ENCODE measurements around the gene TEKT5.
A peak's percentile ranks its signal among the peaks of the same experiment; 100 is the strongest.
"Not testable (repeated sequence)": the region's sequence is repeated elsewhere in the genome, so short reads cannot be mapped to it uniquely, and the experiment has no call there.

The TEKT5 gene

DNA sequence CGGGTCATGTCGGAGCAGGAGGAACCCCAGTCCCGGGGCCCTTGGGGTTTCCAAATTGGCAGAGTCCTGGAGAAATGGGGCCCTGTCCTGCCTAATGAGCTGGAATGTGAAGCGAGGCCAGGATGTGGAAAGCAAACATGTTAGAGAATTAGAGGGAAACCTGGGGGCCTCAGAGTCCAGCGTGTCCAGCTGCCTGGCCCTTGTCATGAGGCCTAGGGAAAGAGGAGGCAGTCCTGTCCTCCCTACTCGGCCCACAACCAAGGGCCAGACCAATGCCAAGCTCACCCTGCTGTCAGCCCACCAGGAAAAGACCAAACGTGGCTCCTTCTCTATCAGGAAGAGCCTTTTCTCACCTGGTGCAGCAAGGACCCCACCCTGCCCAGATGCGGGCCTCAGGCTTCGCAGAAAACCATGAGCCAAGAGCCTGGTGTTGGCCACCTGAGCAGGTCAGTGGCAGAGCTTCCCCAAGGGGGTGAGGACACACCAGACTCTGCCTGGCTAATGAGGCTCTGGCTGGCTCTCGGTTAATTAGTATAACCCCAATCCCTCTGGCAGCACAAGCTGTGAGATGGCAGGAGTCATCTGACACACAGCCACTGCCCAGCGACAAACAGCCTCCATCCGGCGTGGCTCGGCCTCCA is 10.1 kb downstream of the TEKT5 start:
- DNase-seq, result no peak

DNA sequence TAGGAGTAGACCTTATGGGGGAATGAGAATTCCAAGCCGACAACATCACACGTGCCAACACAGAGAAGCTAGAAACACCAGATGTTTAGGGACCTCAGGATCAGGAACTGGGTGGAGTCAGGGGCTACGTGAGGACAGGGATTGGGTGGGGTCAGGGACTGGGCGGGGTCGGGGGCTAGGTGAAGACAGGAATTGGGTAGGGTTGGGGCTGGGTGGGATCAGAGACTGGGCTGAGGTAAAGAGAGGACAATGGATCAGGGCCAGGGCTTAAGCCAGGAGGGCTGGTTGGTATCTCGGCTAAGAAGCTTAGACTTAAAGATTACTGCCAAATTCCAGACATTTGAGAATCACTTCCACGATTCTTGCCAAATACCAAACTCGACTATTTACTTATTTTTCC is 11.6 kb downstream of the TEKT5 start:
- DNase-seq, result no peak

DNA sequence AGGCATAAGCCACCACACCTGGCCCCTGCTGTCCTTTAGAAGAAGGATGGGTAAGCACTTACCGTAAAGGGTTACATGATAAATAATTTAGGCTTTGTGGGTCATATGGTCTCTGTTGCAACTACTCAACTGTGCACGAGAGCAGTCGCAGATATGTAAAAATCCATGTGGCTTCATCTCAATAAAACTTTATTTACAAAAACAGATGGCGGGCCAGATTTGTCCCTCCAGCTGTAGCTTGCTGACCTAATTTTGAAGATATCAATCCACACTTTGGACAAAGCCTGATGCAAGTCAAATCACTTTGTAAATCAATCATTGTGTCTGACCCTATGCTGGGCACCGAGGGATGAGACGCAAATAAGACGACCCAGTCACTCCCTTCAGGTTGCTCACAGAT is 12.1 kb downstream of the TEKT5 start:
- no peak for DNase-seq

DNA sequence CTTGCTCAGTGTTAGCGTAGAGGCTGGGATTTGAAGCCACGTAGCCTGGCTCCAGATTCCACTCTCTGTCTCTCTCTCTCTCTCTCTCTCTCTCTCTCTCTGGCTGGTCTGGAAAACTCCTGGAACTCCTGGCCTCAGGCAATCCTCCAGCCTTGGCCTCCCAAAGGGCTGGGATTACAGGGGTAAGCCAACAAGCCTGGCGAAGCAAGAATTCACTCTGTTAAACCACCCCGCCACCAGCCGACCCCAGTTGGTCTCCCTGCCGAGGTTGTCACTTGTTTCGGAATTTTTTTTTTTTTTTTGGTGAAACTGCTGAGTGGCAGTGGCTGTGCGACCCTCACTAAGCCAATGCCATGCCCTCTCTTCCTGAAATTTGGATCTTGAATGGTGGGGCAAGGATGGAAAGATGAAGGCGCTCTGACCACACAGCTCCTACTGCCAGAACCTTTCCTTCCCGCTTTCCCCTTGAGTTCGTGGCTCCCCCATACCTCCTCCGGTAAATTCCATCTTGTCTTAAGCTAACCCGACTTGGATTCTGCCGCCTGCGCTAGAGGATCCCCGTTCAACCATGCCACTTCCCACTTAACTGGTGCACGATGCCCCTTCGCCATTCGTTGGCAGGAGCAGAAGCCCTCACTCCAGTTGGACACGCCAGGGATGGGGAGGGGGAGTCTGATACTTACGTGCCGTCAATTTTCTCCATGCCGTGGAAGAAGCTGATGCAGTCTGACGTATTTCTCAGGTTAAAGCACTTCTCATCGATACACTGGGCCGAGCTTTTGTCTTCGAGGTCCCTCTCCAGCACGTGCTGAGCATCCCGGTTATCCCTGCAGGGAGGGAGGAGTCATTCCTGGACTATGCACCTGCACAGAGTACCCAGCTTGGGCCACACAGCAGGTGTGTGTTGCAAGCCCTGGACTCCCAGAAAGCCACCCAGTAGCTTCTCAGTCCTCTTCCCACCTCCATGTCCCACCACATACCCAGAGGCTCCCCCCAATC is 13.1 kb downstream of the TEKT5 start:
- DNase-seq, result no peak

DNA sequence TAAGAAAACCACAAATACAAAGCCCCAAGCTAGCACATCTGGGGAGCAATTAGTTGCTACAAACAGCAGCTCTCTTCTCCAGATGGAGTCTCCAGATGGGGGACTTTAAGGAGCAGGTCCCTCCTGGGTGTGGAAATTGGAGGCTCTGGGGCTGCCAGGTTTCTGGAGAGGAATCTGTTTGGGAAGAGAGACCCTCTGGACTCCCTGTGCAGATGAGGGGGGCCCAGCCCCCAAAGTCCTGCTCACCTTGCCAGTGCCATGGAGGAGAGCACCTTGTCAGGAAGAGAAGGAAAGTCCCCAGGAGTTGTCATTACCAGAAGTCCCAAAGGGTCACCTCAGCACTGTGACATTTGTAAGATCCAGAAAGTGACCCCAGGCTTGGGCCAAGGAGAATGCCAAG is 14.8 kb downstream of the TEKT5 start:
- DNase-seq, result no peak

DNA sequence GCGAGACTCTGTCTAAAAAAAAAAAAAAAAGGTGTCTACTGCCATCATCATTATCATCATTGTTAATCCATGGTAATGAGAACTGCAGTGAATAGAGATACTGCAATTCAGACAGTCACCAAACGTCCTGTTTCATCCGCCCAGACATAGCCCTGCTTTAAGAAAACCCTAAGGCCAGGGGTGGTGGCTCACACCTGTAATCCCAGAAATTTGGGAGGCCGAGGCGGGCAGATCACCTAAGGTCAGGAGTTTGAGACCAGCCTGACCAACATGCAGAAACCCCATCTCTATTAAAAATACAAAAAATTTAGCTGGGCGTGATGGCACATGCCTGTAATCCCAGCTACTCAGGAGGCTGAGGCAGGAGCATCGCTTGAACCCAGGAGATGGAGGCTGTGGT is 15.3 kb downstream of the TEKT5 start:
- DNase-seq, result not testable (repeated sequence)

DNA sequence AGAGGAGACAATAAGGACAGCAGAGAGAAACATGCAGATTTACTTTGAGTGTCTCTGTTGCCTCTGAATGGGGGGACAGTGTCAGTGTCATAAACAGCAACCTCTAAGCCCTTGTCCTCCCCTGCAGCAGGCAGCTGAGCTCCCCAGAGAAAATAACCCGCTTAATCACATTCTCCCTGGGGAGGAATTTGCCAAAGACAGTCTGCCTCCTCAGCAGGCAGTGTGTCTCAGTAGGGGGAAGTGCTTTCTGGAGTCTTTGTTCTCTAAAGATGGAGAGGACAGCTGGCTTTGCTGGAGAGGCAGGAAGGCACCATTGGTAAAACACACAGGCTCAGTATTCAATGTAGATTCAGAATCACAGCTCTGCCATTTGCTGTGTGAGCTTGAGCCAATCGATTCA is 16.1 kb downstream of the TEKT5 start:
- DNase-seq, result no peak

DNA sequence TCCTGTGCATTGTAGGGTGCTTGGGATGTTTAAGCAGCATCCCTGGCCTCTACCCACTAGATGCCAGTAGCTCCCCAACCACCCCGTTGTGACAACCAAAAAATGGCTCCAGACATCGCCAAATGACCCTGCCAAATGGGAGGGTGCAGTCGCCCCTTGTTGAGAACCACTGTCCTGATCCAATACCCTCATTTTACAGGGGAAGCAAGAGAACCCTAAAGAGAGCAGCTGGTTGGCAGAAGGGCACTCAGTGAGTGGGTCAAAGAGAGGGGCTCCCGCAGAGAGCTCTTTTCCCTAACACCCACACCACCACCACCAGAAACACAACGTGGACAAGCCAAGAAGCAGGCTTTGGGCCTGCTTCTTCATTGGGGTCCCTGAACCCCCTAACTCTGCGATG is 18.4 kb downstream of the TEKT5 start:
- no peak for DNase-seq

DNA sequence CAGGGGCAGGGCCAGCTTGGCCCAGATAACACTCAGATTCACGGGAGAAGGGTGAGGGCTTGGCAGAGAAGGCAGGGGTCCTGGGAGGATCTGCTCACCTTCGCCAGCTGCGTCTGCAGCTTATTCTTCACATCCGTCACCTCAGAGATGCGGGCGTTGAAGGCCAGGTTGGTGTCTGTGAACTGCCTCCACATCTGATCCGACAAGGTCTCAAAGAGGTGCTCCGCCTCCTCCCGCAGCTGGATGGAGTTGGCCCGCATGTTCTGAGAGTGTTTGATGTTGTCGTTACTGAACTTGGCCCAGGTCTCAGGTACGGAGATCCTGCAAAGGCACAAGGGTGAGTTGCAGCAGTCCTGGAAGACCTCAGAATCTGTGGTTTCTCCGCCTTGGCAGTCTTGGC is 18.9 kb downstream of the TEKT5 start:
- DNase-seq, result no peak

DNA sequence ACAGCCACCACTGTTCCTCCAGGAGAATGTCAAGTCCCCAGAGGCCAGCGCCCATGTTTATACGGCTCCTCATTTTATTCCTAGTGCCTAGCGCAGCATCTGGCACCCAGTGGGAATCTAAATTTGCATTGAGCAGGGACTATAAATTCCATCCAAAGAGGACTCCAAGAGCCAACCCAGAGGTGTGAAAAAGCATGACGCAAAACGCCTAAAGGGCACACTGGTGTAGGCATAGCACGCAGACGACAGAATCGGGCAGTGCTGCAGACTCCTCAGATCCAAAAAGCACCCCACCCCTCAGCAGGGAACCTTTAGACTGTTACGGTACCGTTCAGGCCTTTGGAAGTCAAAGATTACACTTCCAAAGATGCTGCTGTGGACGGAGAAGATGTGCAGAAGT is 19.5 kb downstream of the TEKT5 start:
- no peak for DNase-seq

DNA sequence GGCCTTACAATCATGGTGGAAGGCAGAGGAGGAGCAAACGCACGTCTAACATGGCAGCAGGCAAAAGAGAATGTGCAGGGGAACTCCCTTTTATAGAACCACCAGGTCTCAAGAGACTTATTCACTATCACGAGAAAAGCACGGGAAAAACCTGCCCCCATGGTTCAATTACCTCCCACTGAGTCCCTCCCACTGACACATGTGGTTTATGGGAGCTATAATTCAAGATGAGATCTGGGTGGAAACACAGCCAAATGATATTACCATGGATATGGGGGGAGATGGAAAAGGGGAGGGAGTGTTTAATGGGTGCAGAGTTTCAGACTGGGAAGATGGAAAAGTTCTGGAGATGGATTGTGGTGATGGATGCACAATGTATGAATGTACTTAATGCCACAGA is 23.0 kb downstream of the TEKT5 start:
- DNase-seq, result no peak

DNA sequence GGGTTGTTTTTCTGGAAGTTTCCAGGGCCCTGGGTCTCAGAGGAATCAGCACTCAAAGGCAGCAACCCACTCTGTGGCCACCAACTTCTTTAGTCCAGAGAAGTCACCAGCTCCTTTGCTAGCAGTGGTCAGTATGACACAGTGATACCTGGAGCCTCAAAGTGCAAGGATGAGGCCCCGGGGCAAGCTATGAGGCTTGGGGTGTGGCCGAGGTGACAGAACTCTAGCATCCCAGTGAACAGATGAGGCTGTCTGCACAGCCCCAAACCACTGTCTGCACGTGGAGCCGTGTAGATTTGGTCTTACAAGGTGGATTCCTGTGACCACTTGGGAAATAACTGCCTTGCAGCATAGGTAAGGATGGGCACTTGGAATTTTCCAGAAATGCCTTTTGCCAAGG is 24.9 kb downstream of the TEKT5 start:
- DNase-seq, result no peak

DNA sequence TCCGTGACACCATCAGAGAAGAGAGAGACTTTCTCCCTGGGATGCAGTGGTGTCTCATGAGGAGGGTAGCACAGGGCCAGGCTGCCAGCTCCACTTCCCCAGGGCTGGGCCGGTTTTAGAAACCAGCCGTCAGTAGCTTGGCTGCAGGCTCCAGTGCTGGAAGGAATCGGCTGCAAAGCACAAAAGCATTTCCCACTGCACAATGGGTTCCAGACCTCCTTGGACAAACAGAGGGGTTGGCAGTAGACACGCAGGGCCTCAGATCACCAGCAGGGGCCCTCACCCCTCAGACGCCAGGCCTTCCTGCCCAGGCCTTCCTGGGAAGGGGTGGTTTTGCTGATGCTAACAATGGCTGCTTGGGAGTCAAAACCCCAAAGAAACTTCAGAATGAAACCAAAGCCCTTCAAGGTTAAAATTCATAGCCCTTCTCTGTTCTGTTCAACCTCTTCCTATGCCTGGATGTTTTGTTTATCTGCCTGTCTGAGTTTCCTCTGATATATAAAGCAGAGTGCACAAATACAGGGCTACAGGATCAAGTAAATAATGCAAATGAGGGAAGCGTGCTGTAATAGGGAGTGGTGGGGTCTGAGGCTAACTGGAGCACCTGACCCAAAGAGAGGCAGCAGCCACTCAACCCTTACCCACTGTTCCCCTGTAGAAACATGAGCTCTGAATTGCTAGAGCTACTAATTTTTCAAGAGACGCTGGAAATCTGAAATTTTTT is 26.2 kb downstream of the TEKT5 start:
- DNase-seq, result peak; percentile 12

DNA sequence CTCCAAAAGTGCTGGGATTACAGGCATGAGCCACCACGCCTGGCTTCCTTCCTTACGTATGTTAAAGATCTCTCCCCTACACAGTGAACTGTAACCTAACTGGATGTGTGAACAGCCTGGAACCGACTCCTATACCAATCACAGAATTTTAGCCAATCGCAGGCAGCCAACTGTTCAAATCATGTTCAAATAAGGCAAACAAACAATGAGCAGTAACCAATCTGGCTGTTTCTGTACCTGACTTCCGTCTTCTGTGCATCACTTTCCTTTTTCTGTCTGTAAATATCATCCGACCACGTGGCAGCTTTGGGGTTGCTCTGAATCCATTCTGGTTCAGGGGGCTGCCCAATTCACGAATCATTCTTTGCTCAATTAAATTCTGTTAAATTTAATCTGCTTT is 27.5 kb downstream of the TEKT5 start:
- DNase-seq, result no peak

DNA sequence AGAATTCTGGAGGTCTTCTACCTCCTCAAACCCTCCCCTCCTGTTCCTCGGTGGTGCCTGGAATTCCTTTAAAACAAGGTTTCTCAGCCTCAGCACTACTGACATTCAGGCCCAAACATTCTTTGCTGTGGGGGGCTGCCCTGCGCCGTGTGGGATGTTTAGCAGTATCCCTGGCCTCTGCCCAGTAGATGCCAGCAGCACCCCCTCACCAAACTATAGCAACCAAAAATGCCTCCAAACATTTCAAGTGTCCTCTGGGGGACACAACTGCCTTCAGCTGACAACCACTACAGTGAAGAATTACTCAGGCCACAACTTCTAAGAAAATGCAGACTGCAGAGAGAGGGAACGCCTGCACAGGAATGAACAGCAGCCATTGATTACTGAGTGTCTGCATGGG is 28.4 kb downstream of the TEKT5 start:
- DNase-seq, result no peak

DNA sequence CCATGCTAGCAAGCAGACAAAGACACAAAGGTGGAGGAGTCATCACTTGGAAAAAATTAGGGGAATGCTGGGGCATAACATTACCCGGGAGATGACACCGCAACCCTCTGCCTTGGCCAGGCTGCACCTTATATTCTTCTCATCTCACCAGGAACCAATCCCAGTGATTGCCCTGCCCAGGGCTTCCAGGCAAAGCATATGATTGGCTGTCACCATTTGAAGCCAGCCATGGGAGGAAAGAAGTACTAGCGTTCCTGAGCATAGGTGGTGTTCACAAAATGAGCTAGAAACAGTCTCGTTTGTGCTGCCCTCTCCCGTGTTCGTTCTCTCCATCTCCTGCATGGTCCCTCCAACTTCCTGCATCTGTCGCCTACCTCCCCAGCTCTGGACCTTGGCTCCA is 29.6 kb downstream of the TEKT5 start:
- DNase-seq, result no peak

DNA sequence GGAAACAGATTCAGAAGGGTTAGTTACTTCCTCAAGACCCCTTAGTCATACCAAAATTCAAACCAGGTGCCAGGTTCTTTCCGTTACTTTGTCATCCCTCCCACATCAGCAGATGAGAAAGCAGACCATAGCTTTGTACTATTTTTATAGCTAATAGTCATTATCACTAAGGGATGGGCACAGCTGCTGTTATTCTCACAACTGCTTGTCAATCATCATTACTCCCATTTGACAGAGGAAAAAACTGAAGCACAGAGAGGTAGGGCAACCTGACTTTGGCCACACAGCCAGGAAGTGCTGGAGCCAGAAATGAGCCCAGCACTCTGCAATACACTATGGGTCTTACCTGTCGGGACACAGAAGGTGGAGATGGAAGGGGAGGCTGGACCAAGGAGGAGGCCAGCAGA is 30.0 kb downstream of the TEKT5 start:
- DNase-seq, result no peak

DNA sequence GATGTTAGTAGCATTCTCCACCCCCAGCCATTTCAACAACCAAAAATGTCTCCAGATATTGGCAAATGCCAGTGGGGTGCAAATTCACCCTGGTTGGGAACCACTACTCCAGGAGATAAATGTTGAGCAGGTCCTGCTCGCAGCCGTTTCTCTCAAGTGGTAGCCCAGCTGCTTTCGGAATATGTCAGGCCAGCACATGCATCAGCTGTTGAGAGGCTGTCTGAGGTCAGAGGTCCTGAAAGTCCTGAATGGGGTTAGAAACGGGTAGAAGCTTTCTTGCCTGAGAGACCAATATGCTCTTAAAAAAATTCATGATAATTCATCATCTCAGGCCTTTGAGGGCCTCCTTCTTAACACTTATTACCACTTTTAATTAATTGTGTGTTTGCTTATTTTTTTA is 31.0 kb downstream of the TEKT5 start:
- no peak for DNase-seq

DNA sequence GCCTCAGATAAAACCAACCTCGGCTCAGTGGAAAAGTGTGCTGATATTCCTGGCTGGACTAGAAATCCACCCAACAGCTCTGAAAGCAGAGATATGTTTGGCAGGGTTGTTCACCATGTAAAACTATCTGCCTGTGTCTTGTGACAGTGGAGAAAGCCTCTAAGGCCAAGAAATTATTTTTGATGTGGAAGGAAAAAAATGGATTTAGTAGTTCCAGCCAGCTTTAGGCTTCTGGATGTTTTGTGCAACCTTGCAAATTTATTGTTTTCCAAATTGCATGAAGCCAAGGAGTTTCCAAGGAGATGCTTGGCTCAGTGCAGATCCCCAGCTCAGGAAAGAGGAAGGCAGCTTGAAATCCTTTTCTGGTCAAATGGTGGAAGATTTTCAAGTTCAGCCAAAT is 31.6 kb downstream of the TEKT5 start:
- no peak for DNase-seq

DNA sequence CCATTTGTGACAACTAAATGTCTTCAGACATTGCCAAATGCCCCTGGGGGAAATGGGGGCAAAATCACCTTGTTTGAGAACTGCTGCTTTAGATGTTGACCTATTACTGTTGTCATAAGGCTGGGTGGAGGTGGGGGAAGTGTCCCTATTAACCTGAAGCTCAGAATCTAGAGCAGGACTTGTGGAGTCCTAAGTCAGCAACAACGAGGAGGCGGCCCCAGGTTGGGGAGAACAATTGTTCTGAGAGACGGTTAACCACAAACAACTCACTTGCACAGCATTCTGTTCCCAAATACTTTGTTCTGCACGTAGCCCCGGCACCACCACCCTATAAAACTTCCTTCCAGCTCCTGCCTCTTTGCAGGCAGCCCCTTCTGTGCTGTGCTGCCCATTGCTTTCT is 32.5 kb downstream of the TEKT5 start:
- DNase-seq, result no peak

DNA sequence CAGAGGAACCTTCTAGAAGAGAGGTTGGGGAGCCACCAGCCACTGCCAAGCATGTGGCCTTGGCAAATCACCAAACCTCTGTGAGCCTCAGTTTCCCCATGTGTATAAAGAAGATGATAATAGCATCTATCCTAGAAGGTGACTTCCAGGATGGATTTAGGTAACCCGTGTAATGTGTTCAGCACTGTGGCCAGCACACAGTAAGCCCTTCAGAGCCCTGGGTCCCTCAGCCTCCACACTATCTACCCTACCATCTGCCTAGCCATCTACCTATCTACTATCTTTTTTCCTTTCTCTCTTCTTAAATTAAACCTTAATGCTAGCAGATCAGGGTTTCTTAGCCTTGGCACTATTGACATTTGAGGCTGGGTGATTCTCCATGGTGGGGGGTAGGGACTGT is 33.0 kb downstream of the TEKT5 start:
- no peak for DNase-seq

DNA sequence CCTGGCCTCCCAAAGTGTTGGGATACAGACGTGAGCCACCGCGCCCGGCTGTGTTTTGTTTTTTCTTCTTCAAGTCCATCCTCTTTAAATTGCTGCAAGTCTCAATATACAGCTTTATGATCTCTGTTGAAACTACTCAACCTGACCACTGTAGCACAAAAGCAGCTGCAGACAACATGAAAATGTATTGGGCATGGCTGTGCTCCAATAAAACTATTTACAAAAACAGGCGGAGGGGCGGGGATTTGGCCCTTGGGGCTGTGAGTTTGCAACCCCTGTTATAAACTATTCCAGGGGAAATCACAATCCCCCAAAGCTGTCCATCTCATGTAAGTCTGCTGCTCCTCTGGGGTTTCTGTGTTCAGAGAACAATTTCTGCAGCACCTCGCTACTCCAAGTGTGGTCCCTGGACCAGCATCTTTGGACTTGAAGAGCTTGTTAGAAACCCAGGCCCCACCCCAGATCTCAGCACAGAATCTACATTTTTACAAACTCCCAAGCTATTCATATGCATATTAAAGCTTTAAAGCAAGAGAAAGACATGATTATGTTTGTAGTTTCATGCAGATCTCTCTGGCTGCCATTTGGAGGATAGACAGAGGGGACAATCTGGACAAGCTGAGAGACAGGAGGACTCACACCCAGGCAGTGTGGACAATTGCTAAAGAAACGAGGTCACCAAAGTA is 33.6 kb downstream of the TEKT5 start:
- DNase-seq, result no peak

DNA sequence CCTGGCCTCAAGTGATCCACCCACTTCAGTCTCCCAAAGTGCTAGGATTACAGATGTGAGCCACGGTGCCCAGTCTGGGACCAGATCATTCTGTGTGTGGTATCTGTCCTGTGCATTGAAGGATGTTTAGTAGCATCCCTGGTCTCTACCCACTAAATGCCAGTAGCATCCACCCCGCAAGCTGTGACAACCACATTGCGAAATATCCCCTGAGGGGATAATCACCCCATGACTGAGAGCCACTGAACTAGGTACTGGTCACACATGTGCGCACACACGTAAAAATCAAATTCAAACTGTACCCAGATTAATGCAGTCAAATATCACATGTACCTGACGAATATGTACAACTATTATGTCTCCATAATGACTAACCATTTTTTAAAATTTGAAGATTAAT is 35.8 kb downstream of the TEKT5 start:
- DNase-seq, result no peak
